ENCODE data around the gene TEKT1.

TEKT1 gene

GRCh38 chr17:6768447-6768846 lies 63.1 kb downstream of the TEKT1 start:
- no peak for DNase-seq (ENCODE audit: low read depth in 2 of 2, low spot score in 1 of 2)

- no peak for DNase-seq (ENCODE audit: low read depth in 2 of 2, low spot score in 1 of 2)
Measured at GRCh38 chr17:6761779-6762178, 69.8 kb downstream of the TEKT1 start.

GRCh38 chr17:6757747-6758146 lies 73.8 kb downstream of the TEKT1 start:
- DNase-seq (ENCODE audit: low read depth in 2 of 2, low spot score in 1 of 2) = no peak

GRCh38 chr17:6756425-6757031 lies 75.0 kb downstream of the TEKT1 start:
- DNase-seq (ENCODE audit: low read depth in 2 of 2, low spot score in 1 of 2) = no peak

- peak; percentile 26 to 44 for DNase-seq (ENCODE audit: low read depth in 2 of 2, low spot score in 1 of 2)
Measured at GRCh38 chr17:6755731-6756184, 75.8 kb downstream of the TEKT1 start, which contains the start of gene XAF1. TSS of gene XAF1 (plus strand) at chr17:6756046. CDS start at chr17:6756079, 33 bp downstream.

GRCh38 chr17:6755281-6755680 lies 76.2 kb downstream of the TEKT1 start:
- no peak for DNase-seq (ENCODE audit: low read depth in 2 of 2, low spot score in 1 of 2)

GRCh38 chr17:6753546-6753945 lies 78.0 kb downstream of the TEKT1 start:
- DNase-seq (ENCODE audit: low read depth in 2 of 2, low spot score in 1 of 2) = no peak

GRCh38 chr17:6753006-6753445 lies 78.5 kb downstream of the TEKT1 start:
- peak; percentile 20 to 41 for DNase-seq (ENCODE audit: low read depth in 2 of 2, low spot score in 1 of 2)

GRCh38 chr17:6752068-6752909 lies 79.2 kb downstream of the TEKT1 start:
- no peak for DNase-seq (ENCODE audit: low read depth in 2 of 2, low spot score in 1 of 2)

- no peak for DNase-seq (ENCODE audit: low read depth in 2 of 2, low spot score in 1 of 2)
Measured at GRCh38 chr17:6749519-6749918, 82.0 kb downstream of the TEKT1 start.

GRCh38 chr17:6748617-6749016 lies 82.9 kb downstream of the TEKT1 start:
- DNase-seq (ENCODE audit: low read depth in 2 of 2, low spot score in 1 of 2) = no peak

Measured in stimulated activated CD8-positive, alpha-beta memory T cell treated with anti-CD3 and anti-CD28 coated beads, Interleukin-4, amount 100 ng/mL, for 4 hours (primary cell).